Skeletal muscle tissue (tissue), 4 donors: Measurements from ENCODE around the gene MINDY4. TPM values are rescaled to one million over a fixed set of nuclear protein-coding genes. Genes with fewer than 3 reads are reported as not detected.
A peak's percentile ranks its signal among the peaks of the same experiment; 100 is the strongest.

Experiments
- H3K27ac ChIP-seq: one replicate; pipeline ENCODE4 v1.7.0; 2013; ENCODE audit warnings: mild to moderate bottlenecking, low read depth, low read length, inconsistent platforms
- H3K27me3 ChIP-seq, 3 donors: one replicate each; pipeline ENCODE4 v1.7.0; 2013; ENCODE audit warnings: low read length in 3 of 3; ENCODE audit not compliant: control insufficient read depth in 3 of 3, insufficient read depth in 3 of 3
- H3K36me3 ChIP-seq, 3 donors: one replicate each; pipeline ENCODE4 v1.7.0; 2013; ENCODE audit warnings: low read length in 3 of 3; ENCODE audit not compliant: control insufficient read depth in 3 of 3, insufficient read depth in 3 of 3
- H3K4me1 ChIP-seq, 3 donors: one replicate each; pipeline ENCODE4 v1.7.0; 2013; ENCODE audit warnings: low read length in 3 of 3, mild to moderate bottlenecking in 3 of 3; ENCODE audit not compliant: control insufficient read depth in 3 of 3, insufficient read depth in 3 of 3
- H3K4me3 ChIP-seq, 3 donors: one replicate each; pipeline ENCODE4 v1.7.0; 2013; ENCODE audit warnings: low read length in 3 of 3
- H3K9ac ChIP-seq, 3 donors: one replicate each; pipeline ENCODE4 v1.7.0; 2013; ENCODE audit warnings: low read length in 3 of 3, mild to moderate bottlenecking in 3 of 3, moderate library complexity in 2 of 3, low read depth in 1 of 3
- H3K9me3 ChIP-seq, 3 donors: one replicate each; pipeline ENCODE4 v1.7.0; 2013; ENCODE audit warnings: low read length in 3 of 3; ENCODE audit not compliant: control insufficient read depth in 3 of 3
- total RNA-seq: library from RNA; depleted of rRNA; stranded (reverse); fragments of >200 nt; gene quantifications from one replicate; pipeline ENCODE4 v1.2.3, GENCODE V29; 2014
- donor health status: Osteomylitis.

Gene MINDY4
- total RNA-seq, 1 donor from 2014 or later: 7.8 TPM

DNA sequence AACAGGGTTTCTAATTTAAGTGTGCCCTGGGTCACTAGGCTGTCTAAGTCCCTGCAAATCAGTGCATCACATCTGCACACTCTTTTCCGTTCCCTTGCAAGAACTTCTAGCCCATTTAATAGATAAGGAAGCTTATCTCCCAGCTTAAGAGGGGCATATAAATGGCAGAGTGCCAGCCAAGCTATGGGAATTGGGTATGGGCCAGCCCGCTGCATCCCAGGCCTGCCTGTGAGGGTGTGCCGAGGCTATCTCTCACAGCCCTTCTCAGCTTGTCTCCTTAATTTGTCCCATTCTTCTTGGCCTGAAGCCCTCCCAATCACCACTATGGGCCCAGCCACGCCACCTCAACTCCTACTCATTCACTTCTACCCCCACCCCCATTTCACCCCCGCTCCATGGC lies 155.1 kb downstream of the MINDY4 start:
- no peaks in the 10 kb centered on the region for H3K27me3 ChIP-seq
- peaks cover 0 to 4% (median 3%) of the 10 kb centered on the region in 3 donors for H3K9me3 ChIP-seq
- no peak overlapping the region for H3K4me3 ChIP-seq
- H3K36me3 ChIP-seq: peaks cover 0 to 13% (median 5%) of the 10 kb centered on the region in 3 donors
- H3K9ac ChIP-seq: no peak overlapping the region
- peaks cover 14 to 20% (median 19%) of the 10 kb centered on the region in 3 donors for H3K4me1 ChIP-seq
- H3K27ac ChIP-seq: no peak overlapping the region

DNA sequence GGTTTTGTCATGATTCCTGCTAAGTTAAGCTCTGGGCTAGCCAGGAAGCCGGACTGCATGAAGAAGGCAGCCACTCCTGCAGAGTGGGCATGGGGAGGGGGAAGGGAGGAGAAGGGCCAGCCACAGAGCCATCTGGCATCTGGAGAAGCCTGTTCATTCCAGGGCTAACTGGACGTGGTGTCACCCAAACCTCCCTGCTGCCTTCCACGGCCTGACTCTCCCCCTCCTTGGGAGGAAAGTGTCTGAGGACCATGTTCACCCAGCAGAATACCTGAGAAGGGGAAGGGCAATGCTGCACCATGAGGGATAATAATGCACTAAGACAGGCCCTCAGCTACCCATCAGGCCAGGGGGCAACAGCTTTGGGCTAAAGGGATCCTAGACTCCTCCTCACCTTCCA lies 155.8 kb downstream of the MINDY4 start:
- Histone ChIP-seq H3K9ac (no peak overlapping the region), H3K27me3 (no peaks in the 10 kb centered on the region), H3K4me3 (no peak overlapping the region), H3K4me1 (peaks cover 14 to 20% (median 20%) of the 10 kb centered on the region in 3 donors), H3K9me3 (peaks cover 0 to 4% (median 3%) of the 10 kb centered on the region in 3 donors), H3K27ac (no peak overlapping the region), H3K36me3 (peaks cover 0 to 13% (median 5%) of the 10 kb centered on the region in 3 donors)

DNA sequence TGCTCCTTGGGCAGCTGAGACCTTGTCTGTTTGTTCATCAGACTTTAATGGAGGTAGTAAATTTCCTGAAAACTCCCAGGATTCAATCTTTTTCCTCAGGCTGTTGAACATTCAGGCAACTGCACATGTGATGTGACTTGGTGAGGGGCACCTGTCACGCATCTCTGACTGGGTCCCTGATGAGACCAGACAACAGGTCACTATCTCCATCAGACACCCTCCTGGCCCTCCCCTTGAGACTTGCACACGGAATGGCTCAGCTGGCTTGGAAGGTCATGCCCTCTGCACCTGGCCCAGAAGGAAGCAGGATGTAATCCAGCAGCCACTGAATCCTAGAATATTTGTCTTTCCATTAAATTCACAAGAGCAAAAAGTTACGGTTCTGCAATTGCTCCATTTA lies 156.3 kb downstream of the MINDY4 start:
- H3K4me3 ChIP-seq: no peak overlapping the region
- H3K9ac ChIP-seq: no peak overlapping the region
- H3K27ac ChIP-seq: no peak overlapping the region
- H3K36me3 ChIP-seq: peaks cover 0 to 13% (median 3%) of the 10 kb centered on the region in 3 donors
- no peaks in the 10 kb centered on the region for H3K27me3 ChIP-seq
- peaks cover 0 to 4% (median 3%) of the 10 kb centered on the region in 3 donors for H3K9me3 ChIP-seq
- peaks cover 14 to 18% (median 18%) of the 10 kb centered on the region in 3 donors for H3K4me1 ChIP-seq

DNA sequence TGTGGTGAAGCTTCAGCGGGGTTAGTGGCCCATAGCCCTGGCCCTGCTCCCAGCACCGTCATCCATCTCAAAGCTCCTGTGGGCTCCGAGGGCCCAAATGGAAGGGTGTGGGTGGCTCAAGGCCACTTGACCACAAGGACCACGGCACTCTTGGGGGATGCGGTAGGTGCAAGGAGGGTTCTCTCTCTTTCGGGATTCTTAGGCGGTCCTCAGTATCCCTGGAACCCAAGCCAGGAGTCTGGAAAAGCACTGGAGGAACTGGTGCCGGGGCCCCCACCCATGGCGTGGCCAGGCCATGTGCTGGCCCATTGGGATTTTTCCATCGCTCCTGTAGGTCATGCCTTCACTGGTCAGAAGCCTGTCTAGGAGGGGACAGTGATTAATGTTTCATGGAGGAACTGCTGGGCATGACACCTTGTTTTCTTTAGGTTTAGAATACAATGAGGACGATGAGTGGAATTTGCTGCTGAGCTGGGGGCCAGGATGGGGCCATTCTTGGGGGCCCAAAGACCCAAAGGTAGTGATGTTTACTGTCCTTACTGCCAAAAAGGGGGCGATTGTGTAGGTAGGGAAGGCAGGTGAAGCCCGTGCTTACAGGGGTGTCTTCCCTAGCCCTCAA lies 157.1 kb downstream of the MINDY4 start:
- no peak overlapping the region for H3K4me3 ChIP-seq
- H3K9ac ChIP-seq: no peak overlapping the region
- no peak overlapping the region for H3K27ac ChIP-seq
- peaks cover 0 to 4% (median 3%) of the 10 kb centered on the region in 3 donors for H3K9me3 ChIP-seq
- H3K36me3 ChIP-seq: peaks cover 0 to 8% (median 3%) of the 10 kb centered on the region in 3 donors
- no peaks in the 10 kb centered on the region for H3K27me3 ChIP-seq
- peaks cover 14 to 17% (median 15%) of the 10 kb centered on the region in 3 donors for H3K4me1 ChIP-seq

DNA sequence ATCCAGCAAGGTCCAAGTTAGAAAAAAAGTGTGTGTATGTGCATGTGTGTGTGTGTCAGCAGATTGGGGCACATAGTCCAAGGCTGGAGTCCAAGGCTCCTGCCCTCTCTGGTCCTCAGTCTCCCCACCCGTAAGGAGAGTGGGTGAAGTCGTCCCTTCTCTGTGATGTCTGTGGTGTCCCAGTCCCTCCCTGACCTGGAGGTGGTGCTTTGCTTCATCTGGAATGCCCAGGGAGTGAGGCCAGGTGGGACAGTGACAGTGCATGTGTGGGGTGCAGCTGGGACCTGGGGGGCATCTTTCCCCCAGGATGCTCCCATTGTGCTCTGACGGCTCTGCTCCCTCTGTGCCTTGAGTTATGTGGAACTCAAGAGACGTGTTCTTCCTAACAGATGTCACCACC lies 158.5 kb downstream of the MINDY4 start:
- no peak overlapping the region for H3K4me3 ChIP-seq
- H3K9ac ChIP-seq: no peak overlapping the region
- no peak overlapping the region for H3K27ac ChIP-seq
- peaks cover 0 to 6% (median 0%) of the 10 kb centered on the region in 3 donors for H3K36me3 ChIP-seq
- H3K27me3 ChIP-seq: no peaks in the 10 kb centered on the region
- H3K9me3 ChIP-seq: peaks cover 0 to 4% (median 3%) of the 10 kb centered on the region in 3 donors
- H3K4me1 ChIP-seq: peaks cover 14 to 24% (median 15%) of the 10 kb centered on the region in 3 donors

DNA sequence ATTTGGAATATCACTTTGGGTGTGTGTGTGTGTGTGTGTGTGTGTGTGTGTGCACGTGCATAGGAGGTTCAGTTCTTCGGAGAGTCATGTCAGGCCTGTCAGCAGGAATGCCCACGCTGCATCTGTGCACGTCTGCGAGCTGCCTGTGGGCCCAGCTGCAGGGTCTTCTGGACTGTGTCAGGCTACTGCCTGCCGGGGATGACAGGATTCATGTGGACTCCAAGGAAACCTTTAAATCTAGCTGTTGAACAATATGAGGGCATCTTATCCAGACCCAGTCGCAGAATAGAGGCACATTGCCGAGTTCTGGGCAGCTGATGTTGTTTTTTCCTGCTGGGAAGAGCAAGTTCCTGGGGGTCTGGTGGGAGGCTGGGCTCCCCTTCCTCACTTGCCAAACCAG lies 159.4 kb downstream of the MINDY4 start:
- no peaks in the 10 kb centered on the region for H3K27me3 ChIP-seq
- H3K4me3 ChIP-seq: no peak overlapping the region
- peaks cover 14 to 24% (median 15%) of the 10 kb centered on the region in 3 donors for H3K4me1 ChIP-seq
- no peak overlapping the region for H3K27ac ChIP-seq
- H3K9me3 ChIP-seq: peaks cover 0 to 4% (median 3%) of the 10 kb centered on the region in 3 donors
- peak overlapping the region in 1 of 3 donors; percentile 40 for H3K9ac ChIP-seq
- peaks cover 0 to 5% (median 0%) of the 10 kb centered on the region in 3 donors for H3K36me3 ChIP-seq

DNA sequence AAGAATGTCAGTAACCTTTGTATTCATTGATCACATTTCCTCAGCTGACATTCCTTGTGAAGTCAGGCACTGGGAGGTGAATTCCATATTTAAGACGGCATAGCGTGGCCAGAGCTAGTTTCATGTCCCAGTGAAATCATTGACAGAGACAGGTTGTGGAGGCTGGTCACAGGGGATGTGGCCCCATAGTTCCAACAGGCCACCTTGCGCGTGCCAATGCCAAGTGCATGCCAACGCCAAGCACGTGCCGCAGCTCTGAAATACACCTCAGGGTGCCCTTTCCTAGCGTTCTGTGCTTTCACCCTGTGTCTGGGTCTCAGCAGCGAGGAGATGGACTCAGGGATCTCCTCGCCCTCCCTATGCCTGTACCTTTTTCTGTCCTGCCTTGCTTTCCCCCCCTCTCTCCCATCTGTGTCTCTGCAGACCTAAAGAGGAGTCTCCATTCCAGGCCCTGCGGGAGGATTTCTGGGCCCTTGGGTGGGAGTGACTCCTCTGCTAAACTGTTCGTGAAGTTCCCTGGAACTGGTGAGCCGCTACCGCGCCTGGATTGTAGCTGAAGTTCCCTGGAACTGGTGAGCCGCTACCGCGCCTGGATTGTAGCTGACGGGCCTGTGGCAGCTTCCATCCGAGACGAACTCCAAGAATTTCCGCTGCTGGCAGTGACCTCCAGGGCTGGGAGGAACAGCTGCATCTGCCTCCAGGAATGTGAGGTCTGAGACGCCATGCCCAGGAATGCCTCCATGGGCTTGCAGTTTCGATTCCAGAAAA lies 160.1 kb downstream of the MINDY4 start:
- Histone ChIP-seq H3K9ac (peak overlapping the region in 1 of 3 donors; percentile 45), H3K27me3 (no peaks in the 10 kb centered on the region), H3K36me3 (peaks cover 0 to 5% (median 0%) of the 10 kb centered on the region in 3 donors), H3K27ac (peak overlapping the region; percentile 31), H3K4me3 (peak overlapping the region in 2 of 3 donors; percentile 23 to 54), H3K9me3 (peaks cover 0 to 4% (median 3%) of the 10 kb centered on the region in 3 donors), H3K4me1 (peaks cover 14 to 24% (median 15%) of the 10 kb centered on the region in 3 donors)

DNA sequence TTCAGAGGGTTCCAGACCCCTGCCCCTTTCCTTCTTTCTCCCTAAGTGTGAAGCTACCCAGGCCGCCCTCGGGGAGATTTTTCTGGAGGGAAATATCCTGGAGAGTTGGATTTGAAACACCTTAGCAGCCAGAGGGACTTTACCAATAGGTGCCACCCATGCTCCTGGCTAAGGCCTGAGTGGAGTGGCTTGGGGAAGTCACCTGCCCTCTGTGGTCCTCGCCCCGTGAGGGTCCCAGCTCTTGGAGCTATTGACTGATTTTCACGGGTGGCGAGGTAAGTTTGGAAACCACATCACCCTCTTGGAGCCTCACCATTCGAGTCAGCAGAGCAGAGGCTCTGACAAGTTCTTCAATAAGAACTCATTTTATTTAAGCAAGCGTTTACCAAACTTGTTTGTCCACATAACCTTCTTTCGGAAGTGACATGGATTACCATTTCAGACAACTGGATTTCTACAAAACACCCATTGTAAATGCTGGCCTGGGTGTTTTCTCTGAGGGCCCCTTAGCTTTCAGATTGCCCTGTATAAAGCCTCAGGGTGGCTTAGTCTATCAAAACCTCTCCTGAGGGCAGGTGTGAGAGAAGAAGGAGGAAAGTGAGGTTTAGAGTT lies 160.8 kb downstream of the MINDY4 start:
- H3K9me3 ChIP-seq: peaks cover 0 to 3% (median 2%) of the 10 kb centered on the region in 3 donors
- peak overlapping the region in 1 of 3 donors; percentile 45 for H3K9ac ChIP-seq
- no peak overlapping the region for H3K27ac ChIP-seq
- peaks cover 14 to 24% (median 15%) of the 10 kb centered on the region in 3 donors for H3K4me1 ChIP-seq
- H3K27me3 ChIP-seq: no peaks in the 10 kb centered on the region
- peaks cover 0 to 4% (median 0%) of the 10 kb centered on the region in 3 donors for H3K36me3 ChIP-seq
- H3K4me3 ChIP-seq: peak overlapping the region in 1 of 3 donors; percentile 23

DNA sequence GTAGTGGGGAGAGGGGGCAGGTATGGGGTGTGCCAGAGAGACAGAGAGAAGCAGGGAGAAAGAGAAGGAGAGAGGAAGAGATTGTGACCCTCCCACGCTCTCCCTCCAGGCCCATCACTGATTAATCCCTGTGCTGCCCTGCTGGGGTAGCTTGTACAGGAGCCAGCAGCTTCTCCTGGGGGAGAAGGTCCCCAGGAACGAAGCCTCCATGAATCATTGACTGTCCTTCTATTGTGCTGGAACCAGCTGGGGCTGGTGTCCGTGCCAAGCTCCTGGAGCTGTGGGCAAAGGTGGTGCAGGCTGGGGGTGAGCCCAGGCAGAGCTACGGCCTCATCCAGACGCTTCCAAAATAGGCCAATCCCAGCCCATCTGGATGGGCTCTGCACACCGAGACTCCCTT lies 161.3 kb downstream of the MINDY4 start:
- H3K27ac ChIP-seq: no peak overlapping the region
- H3K27me3 ChIP-seq: no peaks in the 10 kb centered on the region
- H3K4me3 ChIP-seq: no peak overlapping the region
- H3K36me3 ChIP-seq: no peaks in the 10 kb centered on the region
- H3K4me1 ChIP-seq: peaks cover 14 to 24% (median 15%) of the 10 kb centered on the region in 3 donors
- no peaks in the 10 kb centered on the region for H3K9me3 ChIP-seq
- no peak overlapping the region for H3K9ac ChIP-seq
